Neural cell (in vitro differentiated cells): ENCODE results near the gene DEF6. TPM values are rescaled to one million over a fixed set of nuclear protein-coding genes. Genes with fewer than 3 reads are reported as not detected.

Experiments used
- H2AFZ ChIP-seq: fragments of 200-600, 300-800 bp; sonication (generic), shearing (Covaris generic); 2 replicates; pipeline ENCODE4 v1.6.0; 2014; ENCODE audit warnings: low read depth, mild to moderate bottlenecking, antibody characterized with exemption, low read length, moderate library complexity
- H3F3A ChIP-seq: fragments of 200-600 bp; shearing (Covaris generic); 2 replicates; pipeline ENCODE4 v1.6.1; 2016; ENCODE audit warnings: mild to moderate bottlenecking, moderate library complexity, mixed read lengths, antibody characterized with exemption, low read length; ENCODE audit not compliant: insufficient read depth, poor library complexity, severe bottlenecking
- H3K27ac ChIP-seq: fragments of 200-600, 300-800 bp; sonication (generic), shearing (Covaris generic); 2 replicates; pipeline ENCODE4 v1.5.1; 2014; ENCODE audit warnings: mild to moderate bottlenecking, low read length, moderate library complexity
- H3K27me3 ChIP-seq: fragments of 300-800, 200-600 bp; sonication (generic), shearing (Covaris generic); 2 replicates; pipeline ENCODE4 v1.6.0; 2014; ENCODE audit warnings: mild to moderate bottlenecking, low read depth, low read length, moderate library complexity; ENCODE audit not compliant: insufficient read depth
- H3K36me3 ChIP-seq: fragments of 300-800, 200-600 bp; sonication (generic), shearing (Covaris generic); 2 replicates; pipeline ENCODE4 v1.5.1; 2014; ENCODE audit warnings: mild to moderate bottlenecking, antibody characterized with exemption, low read length, moderate library complexity; ENCODE audit not compliant: insufficient read depth
- H3K4me2 ChIP-seq: fragments of 300-800, 200-600 bp; sonication (generic), shearing (Covaris generic); 2 replicates; pipeline ENCODE4 v1.6.0; 2014; ENCODE audit warnings: mild to moderate bottlenecking, low read length
- H3K4me3 ChIP-seq: fragments of 300-800, 200-600 bp; sonication (generic), shearing (Covaris generic); 2 replicates; pipeline ENCODE4 v1.5.1; 2014; ENCODE audit warnings: mild to moderate bottlenecking, low read length, moderate library complexity
- H3K79me2 ChIP-seq: fragments of 200-600 bp; shearing (Covaris generic); replicated peaks from 2 replicates; pipeline ENCODE4 v1.6.0; 2014; ENCODE audit warnings: mild to moderate bottlenecking, low read length, moderate library complexity; ENCODE audit not compliant: insufficient read depth
- H3K9ac ChIP-seq: fragments of 300-800, 200-600 bp; sonication (generic), shearing (Covaris generic); 2 replicates; pipeline ENCODE4 v1.6.1; 2016; ENCODE audit warnings: mild to moderate bottlenecking, low read length, mixed read lengths
- H3K9me2 ChIP-seq: fragments of 200-600 bp; shearing (Covaris generic); 2 replicates; pipeline ENCODE4 v1.6.1; 2016; ENCODE audit warnings: mild to moderate bottlenecking, low read length, mixed read lengths; ENCODE audit not compliant: insufficient read depth
- H3K9me3 ChIP-seq: fragments of 200-600, 300-800 bp; sonication (generic), shearing (Covaris generic); 2 replicates; pipeline ENCODE4 v1.6.1; 2016; ENCODE audit warnings: mild to moderate bottlenecking, mixed run types, low read length, moderate library complexity, mixed read lengths
- H4K20me1 ChIP-seq: fragments of 200-600 bp; shearing (Covaris generic); 2 replicates; pipeline ENCODE4 v1.6.1; 2016; ENCODE audit warnings: mild to moderate bottlenecking, mixed run types; ENCODE audit not compliant: insufficient read depth
- EP300 ChIP-seq: fragments of 450-650 bp; conservative IDR thresholded peaks from 2 replicates; pipeline ENCODE4 v1.6.1; 2014; ENCODE audit warnings: antibody characterized with exemption, mild to moderate bottlenecking, moderate library complexity; ENCODE audit not compliant: poor library complexity, severe bottlenecking
- EZH2 ChIP-seq: fragments of 200-600, 300-800 bp; shearing (Covaris generic), sonication (generic); IDR thresholded peaks from 2 replicates; pipeline ENCODE4 v1.6.1; 2014; ENCODE audit warnings: antibody characterized with exemption, low read length, borderline replicate concordance, mild to moderate bottlenecking; ENCODE audit not compliant: insufficient read depth, poor library complexity, severe bottlenecking
- MXI1 ChIP-seq: fragments of 450-650 bp; conservative IDR thresholded peaks from 2 replicates; pipeline ENCODE4 v1.6.1; 2014; ENCODE audit warnings: antibody characterized with exemption, mild to moderate bottlenecking; ENCODE audit not compliant: poor library complexity, severe bottlenecking
- POLR2AphosphoS5 ChIP-seq: IDR thresholded peaks from 2 replicates; pipeline ENCODE4 v1.6.1; 2012
- RAD21 ChIP-seq: fragments of 450-650 bp; conservative IDR thresholded peaks from 2 replicates; pipeline ENCODE4 v1.6.1; 2014; ENCODE audit warnings: antibody characterized with exemption, mild to moderate bottlenecking, moderate library complexity
- SMC3 ChIP-seq: fragments of 450-650 bp; conservative IDR thresholded peaks from 2 replicates; pipeline ENCODE4 v1.6.1; 2014; ENCODE audit warnings: antibody characterized with exemption, mild to moderate bottlenecking, moderate library complexity; ENCODE audit not compliant: poor library complexity
- TAF1 ChIP-seq: IDR thresholded peaks from 2 replicates; pipeline ENCODE4 v1.6.1; 2012; ENCODE audit warnings: low read depth
- polyA plus RNA-seq: library from polyadenylated mRNA; depleted of rRNA; stranded (reverse); fragments of >200 nt; gene quantifications from 2 replicates; pipeline ENCODE4 v1.2.3, GENCODE V29; 2014
- TF ChIP-seq, protein P1 (sequence below): IDR thresholded peaks from 2 replicates; pipeline ENCODE4 v1.6.1; 2012; ENCODE audit warnings: borderline replicate concordance
- TF ChIP-seq, protein P2 (sequence below): fragments of 450-650 bp; IDR thresholded peaks from 2 replicates; pipeline ENCODE4 v1.5.1; 2014; ENCODE audit warnings: antibody characterized with exemption, mild to moderate bottlenecking, moderate library complexity; ENCODE audit not compliant: poor library complexity, severe bottlenecking

Gene DEF6
- polyA plus RNA-seq, 1 donor from 2014 or later: 1.3 TPM

- H4K20me1 ChIP-seq: no peaks in the 10 kb centered on the region
- no peak overlapping the region for H3K27ac ChIP-seq
- no peak for TF ChIP-seq MXI1
- TF ChIP-seq POLR2AphosphoS5: no peak
- no peak for TF ChIP-seq EZH2
- TF ChIP-seq, protein P1, sequence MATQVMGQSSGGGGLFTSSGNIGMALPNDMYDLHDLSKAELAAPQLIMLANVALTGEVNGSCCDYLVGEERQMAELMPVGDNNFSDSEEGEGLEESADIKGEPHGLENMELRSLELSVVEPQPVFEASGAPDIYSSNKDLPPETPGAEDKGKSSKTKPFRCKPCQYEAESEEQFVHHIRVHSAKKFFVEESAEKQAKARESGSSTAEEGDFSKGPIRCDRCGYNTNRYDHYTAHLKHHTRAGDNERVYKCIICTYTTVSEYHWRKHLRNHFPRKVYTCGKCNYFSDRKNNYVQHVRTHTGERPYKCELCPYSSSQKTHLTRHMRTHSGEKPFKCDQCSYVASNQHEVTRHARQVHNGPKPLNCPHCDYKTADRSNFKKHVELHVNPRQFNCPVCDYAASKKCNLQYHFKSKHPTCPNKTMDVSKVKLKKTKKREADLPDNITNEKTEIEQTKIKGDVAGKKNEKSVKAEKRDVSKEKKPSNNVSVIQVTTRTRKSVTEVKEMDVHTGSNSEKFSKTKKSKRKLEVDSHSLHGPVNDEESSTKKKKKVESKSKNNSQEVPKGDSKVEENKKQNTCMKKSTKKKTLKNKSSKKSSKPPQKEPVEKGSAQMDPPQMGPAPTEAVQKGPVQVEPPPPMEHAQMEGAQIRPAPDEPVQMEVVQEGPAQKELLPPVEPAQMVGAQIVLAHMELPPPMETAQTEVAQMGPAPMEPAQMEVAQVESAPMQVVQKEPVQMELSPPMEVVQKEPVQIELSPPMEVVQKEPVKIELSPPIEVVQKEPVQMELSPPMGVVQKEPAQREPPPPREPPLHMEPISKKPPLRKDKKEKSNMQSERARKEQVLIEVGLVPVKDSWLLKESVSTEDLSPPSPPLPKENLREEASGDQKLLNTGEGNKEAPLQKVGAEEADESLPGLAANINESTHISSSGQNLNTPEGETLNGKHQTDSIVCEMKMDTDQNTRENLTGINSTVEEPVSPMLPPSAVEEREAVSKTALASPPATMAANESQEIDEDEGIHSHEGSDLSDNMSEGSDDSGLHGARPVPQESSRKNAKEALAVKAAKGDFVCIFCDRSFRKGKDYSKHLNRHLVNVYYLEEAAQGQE: no peak
- TF ChIP-seq EP300: no peak
- TF ChIP-seq RAD21: no peak
- no peak for TF ChIP-seq TAF1
- H3K4me2 ChIP-seq: no peak overlapping the region
- H2AFZ ChIP-seq: no peak overlapping the region
- H3F3A ChIP-seq: no peaks in the 10 kb centered on the region
- H3K9ac ChIP-seq: no peak overlapping the region
- H3K9me2 ChIP-seq: no peaks in the 10 kb centered on the region
- no peaks in the 10 kb centered on the region for H3K9me3 ChIP-seq
- no peaks in the 10 kb centered on the region for H3K27me3 ChIP-seq
- no peaks in the 10 kb centered on the region for H3K36me3 ChIP-seq
- H3K79me2 ChIP-seq: no peaks in the 10 kb centered on the region
- H3K4me3 ChIP-seq: no peak overlapping the region
Observed at GRCh38 chr6:35309611-35310264, 12.1 kb downstream of the DEF6 start.

DNA sequence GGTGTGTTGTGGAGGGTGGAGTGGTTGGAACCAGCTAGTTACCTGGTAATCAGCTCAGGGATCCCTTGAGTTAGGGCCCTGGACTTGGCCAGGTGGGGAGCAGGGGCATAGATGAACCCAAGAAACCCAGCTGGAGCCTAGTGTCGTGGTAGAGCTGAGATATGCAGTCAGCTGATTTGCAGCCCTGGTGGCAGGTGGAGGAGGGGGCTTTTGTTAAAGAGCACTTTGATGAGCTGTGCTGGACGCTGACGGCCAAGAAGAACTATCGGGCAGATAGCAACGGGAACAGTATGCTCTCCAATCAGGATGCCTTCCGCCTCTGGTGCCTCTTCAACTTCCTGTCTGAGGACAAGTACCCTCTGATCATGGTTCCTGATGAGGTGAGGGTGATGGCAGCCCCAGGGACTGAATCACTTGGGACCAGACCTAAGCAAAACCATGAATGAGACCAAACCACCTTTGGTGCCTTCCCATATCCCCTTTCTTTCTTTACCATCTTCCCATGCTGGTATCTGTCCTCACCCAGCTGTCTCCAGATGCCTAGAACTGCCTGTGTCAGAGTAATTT lies 12.7 kb downstream of the DEF6 start:
- no peak overlapping the region for H3K27ac ChIP-seq
- no peak overlapping the region for H2AFZ ChIP-seq
- H3K36me3 ChIP-seq: no peaks in the 10 kb centered on the region
- H4K20me1 ChIP-seq: no peaks in the 10 kb centered on the region
- no peaks in the 10 kb centered on the region for H3K27me3 ChIP-seq
- no peak overlapping the region for H3K9ac ChIP-seq
- no peak for TF ChIP-seq SMC3
- TF ChIP-seq TAF1: no peak
- no peaks in the 10 kb centered on the region for H3K9me2 ChIP-seq
- H3K79me2 ChIP-seq: no peaks in the 10 kb centered on the region
- no peak overlapping the region for H3K4me2 ChIP-seq
- H3F3A ChIP-seq: no peaks in the 10 kb centered on the region
- H3K4me3 ChIP-seq: no peak overlapping the region
- no peaks in the 10 kb centered on the region for H3K9me3 ChIP-seq

GRCh38 chr6:35311390-35312075 lies 13.9 kb downstream of the DEF6 start:
- Histone ChIP-seq H3K79me2 (no peaks in the 10 kb centered on the region), H3F3A (no peaks in the 10 kb centered on the region), H2AFZ (no peak overlapping the region), H3K9ac (no peak overlapping the region), H3K4me3 (no peak overlapping the region), H3K27ac (no peak overlapping the region), H3K9me3 (no peaks in the 10 kb centered on the region), H3K36me3 (no peaks in the 10 kb centered on the region), H4K20me1 (no peaks in the 10 kb centered on the region), H3K9me2 (no peaks in the 10 kb centered on the region), H3K4me2 (no peak overlapping the region), H3K27me3 (no peaks in the 10 kb centered on the region)
- TF ChIP-seq MXI1 (no peak), RAD21 (no peak), EP300 (no peak), TAF1 (no peak), EZH2 (no peak), SMC3 (no peak), POLR2AphosphoS5 (no peak)
- TF ChIP-seq, protein P2, sequence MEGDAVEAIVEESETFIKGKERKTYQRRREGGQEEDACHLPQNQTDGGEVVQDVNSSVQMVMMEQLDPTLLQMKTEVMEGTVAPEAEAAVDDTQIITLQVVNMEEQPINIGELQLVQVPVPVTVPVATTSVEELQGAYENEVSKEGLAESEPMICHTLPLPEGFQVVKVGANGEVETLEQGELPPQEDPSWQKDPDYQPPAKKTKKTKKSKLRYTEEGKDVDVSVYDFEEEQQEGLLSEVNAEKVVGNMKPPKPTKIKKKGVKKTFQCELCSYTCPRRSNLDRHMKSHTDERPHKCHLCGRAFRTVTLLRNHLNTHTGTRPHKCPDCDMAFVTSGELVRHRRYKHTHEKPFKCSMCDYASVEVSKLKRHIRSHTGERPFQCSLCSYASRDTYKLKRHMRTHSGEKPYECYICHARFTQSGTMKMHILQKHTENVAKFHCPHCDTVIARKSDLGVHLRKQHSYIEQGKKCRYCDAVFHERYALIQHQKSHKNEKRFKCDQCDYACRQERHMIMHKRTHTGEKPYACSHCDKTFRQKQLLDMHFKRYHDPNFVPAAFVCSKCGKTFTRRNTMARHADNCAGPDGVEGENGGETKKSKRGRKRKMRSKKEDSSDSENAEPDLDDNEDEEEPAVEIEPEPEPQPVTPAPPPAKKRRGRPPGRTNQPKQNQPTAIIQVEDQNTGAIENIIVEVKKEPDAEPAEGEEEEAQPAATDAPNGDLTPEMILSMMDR: no peak
- TF ChIP-seq, protein P1: no peak
